BLaER1 treated with 17β-estradiol and CSF1 and Interleukin-3, amounts not matched to agents 10 nM and 100 nM (cell line): ENCODE results near the gene SEMA3C.

Experiments used
- H3K27ac ChIP-seq, 11 experiments: shearing (Covaris generic); formaldehyde crosslinking; 2 replicates each; pipeline ENCODE4 v1.8.1; 2022
- H3K27me3 ChIP-seq, 11 experiments: shearing (Covaris generic); formaldehyde crosslinking; 2 replicates each; pipeline ENCODE4 v1.8.1; 2022
- H3K36me3 ChIP-seq, 11 experiments: shearing (Covaris generic); formaldehyde crosslinking; 2 replicates each; pipeline ENCODE4 v1.8.1; 2022
- H3K4me1 ChIP-seq, 10 experiments: shearing (Covaris generic); formaldehyde crosslinking; 2 replicates each; pipeline ENCODE4 v1.8.1; 2022
- H3K4me2 ChIP-seq, 11 experiments: shearing (Covaris generic); formaldehyde crosslinking; 2 replicates each; pipeline ENCODE4 v1.8.1; 2022
- H3K4me3 ChIP-seq, 10 experiments: shearing (Covaris generic); formaldehyde crosslinking; 2 replicates each; pipeline ENCODE4 v1.8.1; 2022
- H3K9ac ChIP-seq, 11 experiments: shearing (Covaris generic); formaldehyde crosslinking; 2 replicates each; pipeline ENCODE4 v1.8.1; 2022
- H3K9me3 ChIP-seq, 11 experiments: shearing (Covaris generic); formaldehyde crosslinking; replicated peaks in 1 of 11; 2 replicates each; pipeline ENCODE4 v1.8.1; 2022
- H4K20me1 ChIP-seq, 11 experiments: shearing (Covaris generic); formaldehyde crosslinking; 2 replicates each; pipeline ENCODE4 v1.8.1; 2022
- Cebpa-rat ChIP-seq, 11 experiments: shearing (Covaris generic); IDR thresholded peaks; 2 replicates each; pipeline ENCODE4 v1.8.1; 2022

The SEMA3C gene

GRCh38 chr7:80900583-80901576, 18.0 kb downstream of the SEMA3C start:
- Histone ChIP-seq H3K4me1 (peaks cover 0 to 7% (median 0%) of the 10 kb centered on the region in 10 experiments; a peak in 1 of 20 replicates), H4K20me1 (no peaks in the 10 kb centered on the region), H3K36me3 (no peaks in the 10 kb centered on the region), H3K27ac (no peak overlapping the region), H3K27me3 (no peaks in the 10 kb centered on the region), H3K9me3 (no peaks in the 10 kb centered on the region), H3K4me3 (no peak overlapping the region), H3K4me2 (no peak overlapping the region), H3K9ac (no peak overlapping the region)
- no peak for TF ChIP-seq Cebpa-rat (IDR thresholded peaks at IDR 0.05)

- Histone ChIP-seq H3K9me3 (no peaks in the 10 kb centered on the region), H3K27ac (no peak overlapping the region), H3K4me1 (peaks cover 0 to 7% (median 0%) of the 10 kb centered on the region in 10 experiments; a peak in 1 of 20 replicates), H3K27me3 (no peaks in the 10 kb centered on the region), H3K36me3 (no peaks in the 10 kb centered on the region), H3K9ac (no peak overlapping the region), H3K4me3 (no peak overlapping the region), H4K20me1 (no peaks in the 10 kb centered on the region), H3K4me2 (no peak overlapping the region)
- no peak for TF ChIP-seq Cebpa-rat (IDR thresholded peaks at IDR 0.05)
These were observed 21.8 kb downstream of the SEMA3C start for GRCh38 chr7:80896906-80897598.

- TF ChIP-seq Cebpa-rat (IDR thresholded peaks at IDR 0.05): no peak
- Histone ChIP-seq H3K9me3 (no peaks in the 10 kb centered on the region), H3K27me3 (no peaks in the 10 kb centered on the region), H3K4me2 (no peak overlapping the region), H3K4me3 (no peak overlapping the region), H3K4me1 (no peaks in the 10 kb centered on the region; a peak in 1 of 20 replicates), H4K20me1 (no peaks in the 10 kb centered on the region), H3K9ac (no peak overlapping the region), H3K27ac (no peak overlapping the region), H3K36me3 (no peaks in the 10 kb centered on the region)
These were observed 23.8 kb downstream of the SEMA3C start for GRCh38 chr7:80895056-80895455.

DNA sequence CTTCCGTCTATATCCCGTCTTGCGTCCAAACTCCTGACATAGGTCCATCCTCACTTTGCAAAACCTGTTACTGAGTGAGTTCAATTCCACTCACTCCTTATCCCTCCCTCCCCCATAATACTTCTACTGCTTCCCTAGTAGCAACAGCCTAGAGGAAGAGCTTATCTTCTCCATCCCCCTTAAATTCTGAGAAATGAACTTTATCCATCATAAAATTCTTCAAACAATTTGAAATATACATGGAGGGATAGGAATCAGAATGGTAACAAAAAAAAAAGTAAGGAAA, 27.6 kb downstream of the SEMA3C start:
- no peaks in the 10 kb centered on the region for H3K36me3 ChIP-seq
- no peaks in the 10 kb centered on the region for H4K20me1 ChIP-seq
- H3K4me3 ChIP-seq: no peak overlapping the region
- H3K4me1 ChIP-seq: no peaks in the 10 kb centered on the region; a peak in 1 of 20 replicates
- H3K4me2 ChIP-seq: no peak overlapping the region
- no peak overlapping the region for H3K9ac ChIP-seq
- no peaks in the 10 kb centered on the region for H3K9me3 ChIP-seq
- TF ChIP-seq Cebpa-rat (IDR thresholded peaks at IDR 0.05): no peak
- H3K27me3 ChIP-seq: no peaks in the 10 kb centered on the region
- no peak overlapping the region for H3K27ac ChIP-seq

DNA sequence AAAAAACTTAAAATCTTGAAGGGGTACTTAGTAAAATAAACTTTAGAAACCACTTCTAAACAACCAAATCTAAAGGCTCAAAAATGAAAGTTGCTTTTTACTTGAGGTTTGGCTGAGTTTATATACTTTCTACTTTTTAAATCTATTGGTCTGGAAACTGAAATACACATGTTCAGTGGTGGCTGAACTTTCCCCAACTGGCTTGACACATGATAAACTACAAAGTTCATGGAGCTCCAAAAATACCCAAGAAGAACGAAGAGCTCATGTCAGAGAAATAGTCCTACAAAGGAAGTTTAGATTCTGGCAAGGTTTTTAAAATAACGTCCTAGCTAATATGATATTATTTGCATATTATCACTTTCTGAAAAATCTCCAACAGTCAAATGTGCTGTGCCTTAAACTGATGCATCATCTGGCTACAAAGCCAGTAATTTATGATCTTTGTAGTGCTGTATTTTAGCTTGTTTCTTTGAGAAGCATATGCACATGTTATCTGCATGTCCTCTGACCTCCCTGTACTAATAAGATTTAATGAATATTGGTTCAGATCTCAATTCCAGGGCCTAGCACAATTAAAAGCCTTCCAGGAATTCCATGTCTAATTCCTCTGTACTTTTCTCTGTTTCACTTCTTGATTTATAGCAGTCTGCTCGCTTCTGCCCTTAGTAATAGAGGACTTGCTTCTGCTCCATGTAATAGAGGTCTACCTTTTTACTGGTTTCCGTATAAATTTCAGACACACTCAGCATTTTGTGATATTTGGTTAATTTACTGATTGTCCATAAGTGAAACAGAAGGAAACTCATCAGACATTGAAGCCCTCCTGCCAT, 28.2 kb downstream of the SEMA3C start:
- H3K4me2 ChIP-seq: no peak overlapping the region
- no peak for TF ChIP-seq Cebpa-rat (IDR thresholded peaks at IDR 0.05)
- no peak overlapping the region for H3K4me3 ChIP-seq
- no peaks in the 10 kb centered on the region for H3K9me3 ChIP-seq
- no peak overlapping the region for H3K27ac ChIP-seq
- no peak overlapping the region for H3K9ac ChIP-seq
- no peaks in the 10 kb centered on the region for H3K27me3 ChIP-seq
- H4K20me1 ChIP-seq: no peaks in the 10 kb centered on the region
- H3K36me3 ChIP-seq: no peaks in the 10 kb centered on the region
- H3K4me1 ChIP-seq: no peaks in the 10 kb centered on the region; a peak in 1 of 20 replicates

DNA sequence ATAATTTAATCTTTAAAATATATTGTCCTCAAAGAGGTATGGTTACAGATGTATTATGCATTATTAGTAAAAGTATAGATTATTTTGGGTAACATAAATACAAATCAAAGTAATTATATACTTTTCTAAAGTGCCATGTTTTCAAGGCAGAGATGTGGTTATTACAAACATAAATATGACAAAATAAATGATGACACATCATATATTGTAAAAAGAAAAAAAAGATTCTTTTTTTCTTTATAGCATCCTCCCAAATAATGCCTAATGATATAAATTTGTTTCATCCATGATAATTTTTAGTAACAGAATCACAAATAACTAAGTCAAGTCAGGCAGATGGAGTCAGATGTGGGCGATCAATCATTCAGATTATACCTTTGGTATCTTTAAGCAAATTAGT, 29.3 kb downstream of the SEMA3C start:
- Histone ChIP-seq H3K27me3 (no peaks in the 10 kb centered on the region), H3K4me3 (no peak overlapping the region), H3K9ac (no peak overlapping the region), H3K36me3 (no peaks in the 10 kb centered on the region), H3K4me2 (no peak overlapping the region), H3K4me1 (peaks cover 0 to 2% (median 0%) of the 10 kb centered on the region in 10 experiments; a peak in 3 of 20 replicates), H3K9me3 (no peaks in the 10 kb centered on the region), H3K27ac (no peak overlapping the region), H4K20me1 (no peaks in the 10 kb centered on the region)
- TF ChIP-seq Cebpa-rat (IDR thresholded peaks at IDR 0.05): no peak

GRCh38 chr7:80885757-80886156, 33.1 kb downstream of the SEMA3C start:
- Histone ChIP-seq H3K4me3 (no peak overlapping the region), H3K9me3 (no peaks in the 10 kb centered on the region), H3K4me1 (peaks cover 0 to 22% (median 0%) of the 10 kb centered on the region in 10 experiments; a peak in 5 of 20 replicates), H3K27me3 (no peaks in the 10 kb centered on the region), H3K27ac (no peak overlapping the region), H3K36me3 (no peaks in the 10 kb centered on the region), H3K4me2 (no peak overlapping the region), H4K20me1 (no peaks in the 10 kb centered on the region), H3K9ac (no peak overlapping the region)
- TF ChIP-seq Cebpa-rat (IDR thresholded peaks at IDR 0.05): no peak

GRCh38 chr7:80884511-80885195, 34.2 kb downstream of the SEMA3C start:
- Histone ChIP-seq H3K9ac (no peak overlapping the region; a peak in 1 of 22 replicates), H3K4me3 (no peak overlapping the region), H3K4me1 (peaks cover 0 to 26% (median 0%) of the 10 kb centered on the region in 10 experiments; a peak in 5 of 20 replicates), H3K27me3 (no peaks in the 10 kb centered on the region), H3K9me3 (no peaks in the 10 kb centered on the region), H3K36me3 (no peaks in the 10 kb centered on the region), H3K27ac (peak overlapping the region in 2 of 11 experiments; percentile 67 to 72; a peak in 2 of 22 replicates), H4K20me1 (no peaks in the 10 kb centered on the region), H3K4me2 (peak overlapping the region in 1 of 11 experiments; percentile 26; a peak in 1 of 22 replicates)
- no peak for TF ChIP-seq Cebpa-rat (IDR thresholded peaks at IDR 0.05)
